ENCODE data around the gene CIDEA. TPM values are rescaled to one million over a fixed set of nuclear protein-coding genes. Genes with fewer than 3 reads are reported as not detected.
"Not testable (repeated sequence)": the region's sequence is repeated elsewhere in the genome, so short reads cannot be mapped to it uniquely, and the experiment has no call there.

Gene CIDEA
- polyA plus RNA-seq, 3 donors from 2014 or later = not detected

- Mint-ChIP-seq H3K4me3 (no peak overlapping the region), H3K4me1 (no peaks in the 10 kb centered on the region), H3K27ac (no peak overlapping the region), H3K9me3 (no peaks in the 10 kb centered on the region), H3K36me3 (no peaks in the 10 kb centered on the region), H3K27me3 (ENCODE audit: low read depth in 3 of 3) (peaks cover 0 to 5% (median 4%) of the 10 kb centered on the region in 3 donors)
- DNase-seq = no peak
Observed at GRCh38 chr18:12231986-12232385, 22.2 kb upstream of the CIDEA start.

- Mint-ChIP-seq H3K27ac (no peak overlapping the region), H3K9me3 (no peaks in the 10 kb centered on the region), H3K36me3 (no peaks in the 10 kb centered on the region), H3K4me1 (no peaks in the 10 kb centered on the region), H3K27me3 (ENCODE audit: low read depth in 3 of 3) (peaks cover 0 to 10% (median 5%) of the 10 kb centered on the region in 3 donors), H3K4me3 (no peak overlapping the region)
- no peak for DNase-seq
Observed at GRCh38 chr18:12233378-12233777, 20.8 kb upstream of the CIDEA start.

DNA sequence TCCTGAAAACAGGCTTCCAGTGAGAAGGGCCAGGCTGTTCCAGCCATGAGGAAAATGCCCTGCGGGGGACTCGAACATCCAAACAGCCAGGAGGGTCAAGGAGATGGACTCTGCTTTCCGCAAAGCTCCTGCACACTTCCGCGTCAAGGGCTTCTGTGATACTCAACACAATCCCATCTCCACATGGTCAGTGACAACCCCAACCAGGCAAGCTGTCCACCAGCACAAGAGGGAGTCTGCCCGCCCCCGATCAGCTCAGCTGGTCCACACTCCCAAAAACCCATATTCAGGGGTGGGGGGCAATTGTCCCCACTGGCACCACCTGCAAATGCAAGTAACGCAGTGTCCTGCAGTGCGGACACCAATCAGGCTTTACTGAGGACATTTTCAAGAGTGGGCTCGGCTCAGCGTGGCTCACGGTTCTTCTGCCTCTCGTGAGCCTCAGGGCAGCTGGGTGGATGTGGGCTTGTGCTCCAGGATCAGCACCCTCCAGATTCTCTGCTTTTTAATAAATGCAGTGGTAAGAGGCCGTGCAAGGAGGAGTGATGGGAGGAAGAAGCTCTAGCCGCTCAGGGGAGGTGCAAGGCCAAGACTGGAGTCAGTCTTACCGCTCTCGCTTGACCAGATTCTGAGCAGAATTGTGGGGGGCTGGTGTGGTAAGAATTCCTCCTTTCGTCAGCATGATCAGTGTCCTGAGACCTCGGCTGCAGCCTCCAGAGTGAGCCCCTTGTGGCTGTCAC lies 19.5 kb upstream of the CIDEA start:
- H3K4me1 Mint-ChIP-seq = no peaks in the 10 kb centered on the region
- no peak overlapping the region for H3K4me3 Mint-ChIP-seq
- DNase-seq = no peak
- no peaks in the 10 kb centered on the region for H3K9me3 Mint-ChIP-seq
- peaks cover 2 to 13% (median 5%) of the 10 kb centered on the region in 3 donors for H3K27me3 Mint-ChIP-seq (ENCODE audit: low read depth in 3 of 3)
- no peaks in the 10 kb centered on the region for H3K36me3 Mint-ChIP-seq
- H3K27ac Mint-ChIP-seq = no peak overlapping the region

- H3K9me3 Mint-ChIP-seq = no peaks in the 10 kb centered on the region
- peaks cover 2 to 15% (median 2%) of the 10 kb centered on the region in 3 donors for H3K27me3 Mint-ChIP-seq (ENCODE audit: low read depth in 3 of 3)
Observed at GRCh38 chr18:12236141-12236540, 18.0 kb upstream of the CIDEA start.

DNA sequence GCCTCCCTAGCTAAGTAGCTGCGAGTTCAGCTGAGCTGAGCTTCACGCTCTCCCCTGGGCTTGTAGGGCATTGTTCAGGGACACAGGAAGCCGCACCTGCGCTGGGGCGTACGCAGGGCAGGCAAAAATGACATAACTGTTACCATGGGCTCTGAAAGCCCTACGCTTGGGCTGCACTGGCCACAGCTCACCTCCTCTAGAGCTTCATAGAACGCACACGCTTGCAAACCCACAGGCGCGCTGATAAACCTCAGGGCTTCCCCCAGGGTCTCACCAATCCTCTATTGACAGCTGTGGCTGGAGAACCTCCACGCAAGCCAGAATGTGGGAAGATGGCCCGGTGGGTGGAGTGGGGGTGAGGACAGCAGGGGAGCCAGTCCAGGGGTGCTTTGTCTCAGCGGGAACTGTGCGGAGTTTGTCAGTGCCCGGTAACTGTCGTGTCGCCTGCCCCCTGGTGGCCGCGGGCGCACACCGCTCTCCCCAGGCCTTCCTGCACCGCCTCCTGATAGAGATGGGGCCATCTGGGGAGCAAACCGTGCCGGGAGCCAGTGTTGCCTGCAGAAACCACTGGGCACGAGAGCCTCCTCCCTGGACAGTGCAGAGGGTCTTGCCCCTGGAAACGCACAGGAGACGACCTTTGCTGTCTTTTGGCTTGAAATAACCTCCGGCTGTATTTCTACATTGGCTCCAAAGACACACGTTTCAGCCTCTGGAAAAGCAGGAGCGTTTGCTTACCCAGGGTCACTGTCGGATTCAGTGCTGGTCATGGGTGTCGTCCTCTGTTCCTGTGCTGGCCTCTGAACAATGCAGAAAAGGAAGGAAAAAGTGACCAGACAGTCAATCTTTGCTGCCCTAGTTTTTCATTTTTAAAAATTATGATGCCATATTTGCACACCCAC lies 17.0 kb upstream of the CIDEA start:
- peak overlapping the region in 1 of 5 donors; percentile 44 for H3K4me3 Mint-ChIP-seq
- no peaks in the 10 kb centered on the region for H3K4me1 Mint-ChIP-seq
- H3K27me3 Mint-ChIP-seq (ENCODE audit: low read depth in 3 of 3) = peaks cover 2 to 15% (median 4%) of the 10 kb centered on the region in 3 donors
- no peak overlapping the region for H3K27ac Mint-ChIP-seq
- peak; percentile 21 to 51 (median 48) for DNase-seq
- no peaks in the 10 kb centered on the region for H3K9me3 Mint-ChIP-seq
- H3K36me3 Mint-ChIP-seq = no peaks in the 10 kb centered on the region

More at GRCh38 chr18:12236141-12236540, 18.0 kb upstream of the CIDEA start:
- Mint-ChIP-seq H3K36me3 (no peaks in the 10 kb centered on the region), H3K27ac (no peak overlapping the region), H3K4me1 (no peaks in the 10 kb centered on the region), H3K4me3 (no peak overlapping the region)
- DNase-seq = no peak

DNA sequence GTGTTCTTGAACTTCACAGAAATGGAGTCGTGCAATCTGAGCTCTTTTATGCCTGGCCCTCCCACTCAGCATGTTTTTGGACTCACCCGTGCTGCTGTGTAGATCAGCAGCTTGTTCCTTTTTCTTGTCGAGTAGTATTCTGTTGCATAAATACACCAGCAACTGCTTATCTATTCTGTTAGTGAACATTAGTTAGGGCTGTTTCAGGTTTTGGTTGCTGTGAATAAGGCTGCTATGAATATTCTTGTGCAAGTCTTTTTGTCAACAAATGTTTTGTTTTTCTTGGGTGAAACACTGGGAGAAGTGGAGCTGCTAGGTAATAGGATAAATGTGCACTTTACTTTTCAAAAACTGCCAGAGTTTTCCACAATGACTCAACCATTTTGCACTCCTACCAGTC lies 15.3 kb upstream of the CIDEA start:
- Mint-ChIP-seq H3K4me1 (no peaks in the 10 kb centered on the region), H3K27ac (no peak overlapping the region), H3K36me3 (no peaks in the 10 kb centered on the region), H3K4me3 (no peak overlapping the region), H3K9me3 (no peaks in the 10 kb centered on the region), H3K27me3 (ENCODE audit: low read depth in 3 of 3) (peaks cover 2 to 13% (median 4%) of the 10 kb centered on the region in 3 donors)
- no peak for DNase-seq

GRCh38 chr18:12239431-12239830 lies 14.7 kb upstream of the CIDEA start:
- Mint-ChIP-seq H3K27ac (no peak overlapping the region), H3K9me3 (no peaks in the 10 kb centered on the region), H3K4me3 (no peak overlapping the region), H3K4me1 (no peaks in the 10 kb centered on the region), H3K36me3 (no peaks in the 10 kb centered on the region), H3K27me3 (ENCODE audit: low read depth in 3 of 3) (peaks cover 2 to 13% (median 4%) of the 10 kb centered on the region in 3 donors)
- DNase-seq = no peak

- peaks cover 2 to 8% (median 3%) of the 10 kb centered on the region in 3 donors for H3K27me3 Mint-ChIP-seq (ENCODE audit: low read depth in 3 of 3)
Observed at GRCh38 chr18:12242658-12243260, 11.4 kb upstream of the CIDEA start.

DNA sequence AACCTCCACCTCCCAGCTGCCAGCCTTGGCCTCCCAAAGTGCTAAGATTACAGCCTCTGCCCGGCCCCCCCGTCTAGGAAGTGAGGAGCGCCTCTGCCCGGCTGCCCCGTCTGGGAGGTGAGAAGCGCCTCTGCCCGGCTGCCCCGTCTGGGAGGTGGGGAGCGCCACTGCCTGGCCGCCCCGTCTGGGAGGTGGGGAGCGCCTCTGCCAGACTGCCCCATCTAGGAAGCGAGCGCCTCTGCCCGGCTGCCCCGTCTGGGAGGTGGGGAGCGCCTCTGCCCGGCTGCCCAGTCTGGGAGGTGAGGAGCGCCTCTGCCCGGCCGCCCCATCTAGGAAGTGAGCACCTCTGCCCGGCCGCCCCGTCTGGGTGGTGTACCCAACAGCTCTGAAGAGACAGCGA lies 10.9 kb upstream of the CIDEA start:
- H3K27me3 Mint-ChIP-seq (ENCODE audit: low read depth in 3 of 3); H3K4me3 Mint-ChIP-seq: not testable (repeated sequence)

More at GRCh38 chr18:12242658-12243260, 11.4 kb upstream of the CIDEA start:
- no peaks in the 10 kb centered on the region for H3K4me1 Mint-ChIP-seq
- peaks cover 0 to 2% (median 0%) of the 10 kb centered on the region in 6 donors for H3K9me3 Mint-ChIP-seq
- no peak overlapping the region for H3K4me3 Mint-ChIP-seq
- H3K27ac Mint-ChIP-seq = no peak overlapping the region
- no peak for DNase-seq
- H3K36me3 Mint-ChIP-seq = no peaks in the 10 kb centered on the region

GRCh38 chr18:12245793-12246135 lies 8.4 kb upstream of the CIDEA start:
- Mint-ChIP-seq H3K36me3 (no peaks in the 10 kb centered on the region), H3K4me3 (no peak overlapping the region), H3K27ac (no peak overlapping the region), H3K27me3 (ENCODE audit: low read depth in 3 of 3) (peaks cover 1 to 3% (median 2%) of the 10 kb centered on the region in 3 donors), H3K4me1 (no peaks in the 10 kb centered on the region), H3K9me3 (peaks cover 0 to 2% (median 0%) of the 10 kb centered on the region in 6 donors)
- no peak for DNase-seq

More for the DNA sequence above, 10.9 kb upstream of the CIDEA start:
- not testable (repeated sequence) for DNase-seq, H3K36me3 Mint-ChIP-seq, H3K27ac Mint-ChIP-seq, H3K9me3 Mint-ChIP-seq, H3K4me1 Mint-ChIP-seq

DNA sequence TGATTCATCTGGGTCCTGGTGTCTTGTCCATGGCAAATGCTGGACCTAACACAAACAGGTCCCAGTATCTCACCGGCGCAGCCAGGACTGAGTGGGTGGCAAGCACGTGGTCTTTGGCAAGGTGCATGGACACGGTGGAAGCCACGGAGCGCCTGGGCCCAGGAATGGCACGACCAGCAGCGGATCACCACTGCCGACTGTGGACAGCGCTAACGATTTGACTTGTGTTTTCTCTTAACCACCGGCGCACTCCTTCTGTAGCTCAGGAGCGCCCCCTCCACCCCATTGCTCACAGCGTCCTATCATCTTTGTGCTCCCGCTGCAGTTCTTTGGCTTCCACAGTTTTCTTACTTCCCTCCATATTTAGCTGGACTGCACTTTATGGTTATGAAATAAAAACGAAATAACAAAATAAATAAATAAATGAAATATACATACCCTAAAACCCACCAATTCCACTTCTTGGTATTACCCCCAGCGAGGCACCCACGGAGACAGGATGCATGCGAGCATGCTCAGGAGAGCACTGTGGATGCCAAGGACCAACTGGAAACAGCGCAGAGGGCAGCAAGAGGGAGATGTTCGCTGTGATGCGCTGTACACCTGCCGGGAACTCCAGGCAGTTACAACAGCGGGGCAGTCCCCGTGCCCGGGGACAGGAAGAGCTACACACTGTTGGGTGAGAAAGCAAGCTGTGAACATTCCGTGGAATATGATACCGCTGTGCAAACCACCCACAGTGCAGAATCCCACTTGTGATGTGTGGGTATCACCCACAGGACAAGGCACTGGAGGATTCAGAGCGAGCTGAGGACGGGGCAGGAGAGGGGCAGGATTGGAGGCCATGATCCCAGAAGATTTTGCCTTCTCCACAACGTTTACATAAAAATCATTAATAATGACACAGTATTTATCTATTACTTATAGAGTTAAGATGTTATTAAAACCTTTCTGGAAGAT lies 7.0 kb upstream of the CIDEA start:
- no peaks in the 10 kb centered on the region for H3K36me3 Mint-ChIP-seq
- H3K27ac Mint-ChIP-seq = no peak overlapping the region
- no peak overlapping the region for H3K4me3 Mint-ChIP-seq
- DNase-seq = no peak
- H3K9me3 Mint-ChIP-seq = peaks cover 0 to 2% (median 0%) of the 10 kb centered on the region in 6 donors
- H3K4me1 Mint-ChIP-seq = no peaks in the 10 kb centered on the region
- H3K27me3 Mint-ChIP-seq (ENCODE audit: low read depth in 3 of 3) = peaks cover 3 to 4% (median 3%) of the 10 kb centered on the region in 3 donors

DNA sequence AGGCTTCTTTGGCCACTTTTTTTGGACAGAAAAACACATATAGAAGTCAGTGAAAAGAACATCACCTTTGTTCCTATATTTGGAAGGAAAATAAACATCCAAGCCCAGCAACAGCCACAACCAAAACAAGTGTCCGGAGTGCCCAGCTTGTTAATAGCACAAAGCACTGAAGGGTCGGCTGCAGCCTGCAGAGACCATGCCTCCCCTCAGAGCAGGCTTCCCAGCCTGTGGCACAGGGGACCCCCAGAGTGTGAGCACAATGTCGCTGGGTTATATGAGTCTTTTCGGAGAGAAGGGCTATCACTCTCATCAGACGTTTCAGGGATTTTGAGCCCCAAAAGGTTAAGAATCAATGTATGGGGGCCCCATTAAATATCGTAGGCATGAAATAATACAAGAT lies 6.2 kb upstream of the CIDEA start:
- H3K4me3 Mint-ChIP-seq = no peak overlapping the region
- H3K4me1 Mint-ChIP-seq = no peaks in the 10 kb centered on the region
- no peak overlapping the region for H3K27ac Mint-ChIP-seq
- no peaks in the 10 kb centered on the region for H3K36me3 Mint-ChIP-seq
- no peak for DNase-seq
- H3K9me3 Mint-ChIP-seq = peaks cover 0 to 2% (median 0%) of the 10 kb centered on the region in 6 donors
- peaks cover 4 to 9% (median 7%) of the 10 kb centered on the region in 3 donors for H3K27me3 Mint-ChIP-seq (ENCODE audit: low read depth in 3 of 3)
